GM19351 (cell line): ENCODE results near the gene SPINK2.
A peak's percentile ranks its signal among the peaks of the same experiment; 100 is the strongest.

ENCODE experiments used
- ATAC-seq: cut with Tn5 transposase; IDR thresholded peaks from one replicate; pipeline ENCODE4 v1.9.1; 2021; ENCODE audit warnings: mild to moderate bottlenecking, moderate library complexity; ENCODE audit not compliant: unreplicated experiment

The SPINK2 gene

GRCh38 chr4:56821381-56822243, at the start of gene SPINK2:
Gene SPINK2 (minus strand): TSS chr4:56821701. CDS start chr4:56821662, 39 bp downstream.
- ATAC-seq, result no peak

DNA sequence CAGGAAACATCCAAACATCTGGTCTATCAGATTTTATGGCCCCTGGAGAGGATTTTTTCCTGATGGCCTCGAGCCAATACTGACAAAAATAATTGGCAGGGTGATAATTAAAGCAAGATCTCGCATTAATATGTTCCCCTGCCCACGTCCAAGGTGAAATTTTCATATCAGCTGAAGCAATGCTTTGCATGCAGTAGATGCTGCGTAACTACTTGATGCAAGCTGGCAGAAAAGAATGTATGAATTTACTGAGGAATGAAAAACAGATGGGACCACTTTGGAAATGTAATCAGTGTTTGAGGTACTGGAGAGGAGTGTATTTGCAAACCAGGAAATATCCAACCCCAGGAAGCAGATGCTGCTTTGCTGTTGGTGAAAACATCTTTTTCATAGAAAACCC, 49.4 kb upstream of the SPINK2 start:
- ATAC-seq, result no peak

- peak; percentile 47 for ATAC-seq
Observed at GRCh38 chr4:56863441-56864139, 42.1 kb upstream of the SPINK2 start.

DNA sequence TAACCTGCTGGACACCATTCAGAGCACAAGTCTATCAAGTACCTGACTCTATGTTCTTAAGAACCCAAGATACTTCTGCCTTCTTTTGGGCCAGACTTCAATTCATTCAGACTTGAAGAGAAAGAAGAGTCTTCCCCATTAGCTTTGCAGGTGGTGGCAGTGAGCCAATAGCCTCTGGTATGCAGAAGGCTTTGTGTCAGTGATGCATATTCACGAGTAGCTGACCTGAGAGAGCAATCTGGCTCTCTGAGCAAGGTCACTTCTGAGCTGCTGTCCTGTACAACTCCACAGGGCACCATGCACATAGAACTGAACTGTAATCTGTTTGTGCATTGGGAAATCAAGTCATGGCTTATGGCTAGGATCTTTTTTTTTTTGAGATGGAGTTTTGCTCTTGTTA, 39.9 kb upstream of the SPINK2 start:
- ATAC-seq, result no peak

- peak; percentile 28 for ATAC-seq
Observed at GRCh38 chr4:56860781-56861180, 39.3 kb upstream of the SPINK2 start.

DNA sequence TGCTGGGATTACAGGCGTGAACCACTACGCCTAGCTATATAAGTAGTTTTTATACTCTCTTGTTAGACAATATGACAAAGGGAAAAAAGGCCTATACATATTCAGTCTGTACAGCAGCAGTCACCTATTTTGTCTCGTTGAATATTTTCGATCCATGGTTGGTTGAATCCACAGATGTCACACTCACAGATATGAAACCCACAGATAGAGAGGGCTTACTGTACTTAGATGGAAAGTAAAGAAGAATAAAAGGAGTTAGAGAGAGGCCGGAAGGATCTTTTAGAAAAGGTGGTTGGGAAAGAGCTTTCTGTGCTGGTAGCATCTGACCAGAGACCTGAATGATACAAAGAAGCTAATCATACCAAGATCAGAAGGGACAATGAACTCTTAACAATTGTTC, 38.3 kb upstream of the SPINK2 start:
- ATAC-seq, result peak; percentile 64

DNA sequence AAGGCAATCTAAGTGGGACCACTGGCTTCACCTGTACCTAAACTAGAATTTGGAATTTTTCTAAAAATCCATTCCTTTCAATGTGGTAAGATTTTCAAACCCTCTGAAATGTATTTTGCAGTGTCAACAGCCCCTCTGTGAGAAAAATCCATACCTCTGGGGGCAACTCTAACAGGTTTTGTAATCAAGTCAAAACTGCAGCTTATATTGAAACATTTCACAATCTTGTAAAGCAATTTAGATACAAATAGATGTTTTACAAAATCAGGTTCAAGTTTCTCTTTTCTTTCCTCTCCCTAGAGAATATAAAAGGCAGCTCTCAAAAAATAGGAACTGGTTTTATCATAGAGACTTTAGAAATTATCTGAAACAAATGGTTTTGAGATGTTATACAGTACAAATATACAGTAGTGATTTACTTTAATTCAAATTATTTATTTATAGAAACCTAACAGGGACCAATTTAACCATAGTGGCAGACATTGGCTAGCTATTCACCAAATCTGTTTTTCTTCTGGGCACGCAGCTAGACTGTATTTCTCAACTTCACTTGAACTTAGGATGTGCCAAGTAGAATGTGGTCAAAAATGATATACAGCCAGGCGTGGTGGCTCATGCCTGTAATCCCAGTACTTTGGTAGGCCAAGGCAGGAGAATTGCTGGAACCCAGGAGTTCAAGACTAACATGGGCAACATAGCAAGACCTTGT, 36.3 kb upstream of the SPINK2 start:
- no peak for ATAC-seq

- no peak for ATAC-seq
Observed at GRCh38 chr4:56856656-56857055, 35.2 kb upstream of the SPINK2 start.

DNA sequence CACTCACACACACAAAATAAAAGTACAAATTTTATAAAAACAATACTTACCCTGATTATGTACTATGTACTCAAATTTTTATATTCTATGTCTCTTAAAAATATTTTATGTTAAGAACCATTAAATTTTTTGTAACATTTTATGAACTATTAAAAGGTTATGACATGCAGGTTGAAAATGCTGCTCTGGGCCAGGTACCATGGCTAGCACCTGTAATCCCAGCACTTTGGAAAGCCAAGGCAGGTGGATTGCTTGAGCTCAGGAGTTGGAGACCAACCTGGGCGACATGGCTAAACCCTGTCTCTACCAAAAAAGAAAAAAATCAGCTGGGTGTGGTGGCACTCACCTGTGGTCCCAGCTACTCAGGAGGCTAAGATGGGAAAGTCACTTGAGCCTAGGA, 29.4 kb upstream of the SPINK2 start:
- ATAC-seq, result no peak

- ATAC-seq, result peak; percentile 65
Observed at GRCh38 chr4:56844802-56845580, 23.5 kb upstream of the SPINK2 start.

DNA sequence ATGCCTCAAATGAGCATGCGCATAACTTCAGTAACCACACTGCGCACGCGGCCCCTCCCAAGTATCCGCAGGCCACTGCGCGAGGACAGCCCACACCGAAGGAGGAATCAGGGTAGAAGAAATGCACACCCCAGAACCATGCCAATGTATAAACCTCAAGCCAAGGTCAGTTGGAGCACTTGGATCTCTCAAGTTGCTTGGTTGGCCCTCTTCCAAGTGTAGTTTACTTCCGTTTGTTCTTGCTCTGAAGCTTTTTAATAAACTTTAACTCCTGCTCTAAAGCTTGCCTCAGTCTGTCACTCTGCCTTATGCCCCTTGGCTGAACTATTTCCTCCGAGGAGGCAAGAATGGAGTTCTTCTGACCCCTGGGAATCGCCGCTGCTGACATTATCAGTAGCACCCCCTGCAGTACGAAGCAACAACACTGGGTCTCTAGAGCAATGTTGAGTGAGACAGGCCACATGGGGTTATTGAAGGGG, 22.0 kb upstream of the SPINK2 start:
- no peak for ATAC-seq

DNA sequence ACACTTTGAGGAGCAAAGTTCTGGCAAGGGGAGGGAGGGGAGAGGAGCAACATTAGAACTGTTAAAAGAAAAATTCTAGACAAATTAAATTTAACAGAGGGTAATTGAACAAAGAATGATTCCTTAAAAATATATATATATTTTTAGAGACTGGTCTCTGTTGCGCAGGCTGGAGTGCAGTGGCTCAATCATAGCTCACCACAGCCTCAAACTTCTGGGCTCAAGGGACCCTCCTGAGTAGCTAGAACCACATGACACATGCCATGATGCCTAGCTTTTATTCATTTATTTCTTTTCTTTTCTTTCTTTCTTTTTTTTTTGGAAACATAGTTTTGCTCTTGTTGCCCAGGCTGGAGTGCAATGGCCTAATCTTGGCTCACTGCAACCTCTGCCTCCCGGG, 19.1 kb upstream of the SPINK2 start:
- ATAC-seq, result no peak

GRCh38 chr4:56828784-56829535, 7.5 kb upstream of the SPINK2 start:
- peak; percentile 86 for ATAC-seq

DNA sequence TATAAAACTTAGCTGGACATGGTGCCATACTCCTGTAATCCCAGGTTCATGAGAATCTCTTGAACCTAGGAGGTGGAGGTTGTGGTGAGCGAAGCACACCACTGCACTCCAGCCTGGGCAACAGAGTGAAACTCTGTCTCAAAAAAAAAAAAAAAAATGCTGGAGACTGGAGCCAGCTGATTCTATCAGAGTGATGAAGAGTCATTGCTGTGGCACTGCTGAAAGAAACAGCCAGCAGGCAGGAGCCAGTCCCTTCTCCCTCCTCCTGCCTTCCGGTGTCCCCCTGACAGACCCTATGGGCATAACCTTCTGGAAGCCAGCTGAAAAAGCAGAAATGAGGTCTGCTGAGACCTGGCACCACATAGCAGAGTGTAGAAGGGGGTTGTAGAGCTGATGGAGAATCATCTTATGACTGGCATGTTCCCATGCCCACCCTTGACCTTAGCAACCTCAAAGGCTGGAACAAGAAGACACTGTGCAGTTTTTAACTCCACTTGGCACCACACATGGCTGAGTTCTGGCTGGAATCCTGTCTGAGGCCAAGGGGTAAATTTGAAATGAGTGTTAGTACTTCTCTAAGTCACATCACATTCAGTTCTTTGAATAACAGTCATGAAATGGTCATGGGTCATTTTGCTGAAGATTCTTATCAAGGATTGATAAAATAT, 2.6 kb upstream of the SPINK2 start:
- ATAC-seq, result no peak

- no peak for ATAC-seq
Observed at GRCh38 chr4:56818797-56819196, 2.7 kb downstream of the SPINK2 start.

DNA sequence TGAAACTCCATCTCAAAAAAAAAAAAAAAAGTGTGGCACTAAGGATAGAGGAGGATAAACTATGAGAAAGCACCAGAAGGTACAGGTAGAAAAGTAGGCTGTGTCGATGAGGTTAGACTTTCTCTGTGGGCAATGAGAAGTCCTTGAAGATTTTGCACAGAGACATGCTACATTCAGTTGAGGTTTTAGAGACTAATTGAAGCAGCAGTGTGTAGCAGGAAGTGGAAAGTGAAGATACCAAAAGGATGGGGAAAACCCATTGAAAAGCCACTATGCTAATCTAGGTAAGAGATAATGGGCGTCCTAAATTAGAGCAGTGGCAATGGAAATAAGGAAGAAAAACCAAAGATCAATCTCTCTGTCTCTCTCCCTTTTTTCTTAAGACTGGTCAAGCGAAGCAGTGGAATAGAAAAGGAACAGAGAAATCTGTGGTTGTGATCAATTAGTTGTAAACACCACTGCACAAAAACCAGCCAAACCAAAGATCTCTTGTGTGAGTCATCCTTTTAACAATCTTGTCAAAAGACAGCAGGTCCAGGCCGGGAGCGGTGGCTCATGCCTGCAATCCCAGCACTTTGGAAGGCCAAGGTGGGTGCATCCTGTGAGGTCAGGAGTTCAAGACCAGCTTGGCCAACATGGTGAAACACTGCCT, 3.5 kb downstream of the SPINK2 start:
- peak; percentile 87 for ATAC-seq

- no peak for ATAC-seq
Observed at GRCh38 chr4:56806666-56807065, 14.8 kb downstream of the SPINK2 start.

DNA sequence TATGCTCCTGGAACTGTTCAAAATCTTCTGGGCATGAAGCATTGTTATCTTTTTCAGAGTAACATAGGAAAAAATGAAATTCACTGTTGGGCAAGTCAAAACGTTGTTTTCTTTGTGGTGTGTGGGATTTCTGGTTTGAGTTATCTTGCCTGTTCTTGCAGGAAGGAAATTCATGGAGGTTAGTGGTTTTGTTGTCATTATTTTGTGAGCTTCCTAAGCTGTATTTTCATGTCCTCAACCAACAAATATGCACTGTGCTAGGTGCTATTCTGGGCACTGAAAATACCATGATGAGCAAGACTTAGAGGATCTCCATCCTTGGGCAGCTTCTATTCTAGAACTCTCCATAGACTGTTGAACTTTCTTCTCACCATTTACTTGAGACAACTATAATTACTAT, 16.9 kb downstream of the SPINK2 start:
- ATAC-seq, result no peak

GRCh38 chr4:56803471-56803870, 18.0 kb downstream of the SPINK2 start:
- ATAC-seq, result no peak
